GM18498 (cell line): ENCODE data around the gene DENND4B.

Experiments
- ATAC-seq: cut with Tn5 transposase; IDR thresholded peaks from one replicate; pipeline ENCODE4 v1.9.1; 2021; ENCODE audit warnings: mild to moderate bottlenecking, moderate library complexity; ENCODE audit not compliant: unreplicated experiment

DENND4B gene

DNA sequence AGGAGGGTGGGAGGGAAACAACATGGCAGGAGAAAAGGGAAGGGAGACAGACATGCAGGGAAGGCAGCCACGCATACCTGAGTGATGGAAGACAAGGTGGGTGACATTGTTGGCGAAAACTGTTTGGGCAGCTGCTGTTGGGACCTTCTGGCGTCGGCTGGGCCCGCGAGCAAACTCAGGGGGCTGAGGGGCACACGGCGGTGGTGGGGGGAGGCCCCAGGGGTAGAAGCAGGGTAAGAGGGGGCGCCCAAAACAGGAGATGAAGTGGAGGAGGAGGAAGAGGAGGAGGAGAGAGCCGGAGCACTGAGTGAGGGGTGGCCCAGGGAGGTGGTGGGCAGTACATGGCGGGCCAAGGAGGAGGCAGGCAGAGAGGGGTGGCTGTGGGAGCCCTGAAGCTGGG lies 4.7 kb upstream of the DENND4B start:
- no peak for ATAC-seq

DNA sequence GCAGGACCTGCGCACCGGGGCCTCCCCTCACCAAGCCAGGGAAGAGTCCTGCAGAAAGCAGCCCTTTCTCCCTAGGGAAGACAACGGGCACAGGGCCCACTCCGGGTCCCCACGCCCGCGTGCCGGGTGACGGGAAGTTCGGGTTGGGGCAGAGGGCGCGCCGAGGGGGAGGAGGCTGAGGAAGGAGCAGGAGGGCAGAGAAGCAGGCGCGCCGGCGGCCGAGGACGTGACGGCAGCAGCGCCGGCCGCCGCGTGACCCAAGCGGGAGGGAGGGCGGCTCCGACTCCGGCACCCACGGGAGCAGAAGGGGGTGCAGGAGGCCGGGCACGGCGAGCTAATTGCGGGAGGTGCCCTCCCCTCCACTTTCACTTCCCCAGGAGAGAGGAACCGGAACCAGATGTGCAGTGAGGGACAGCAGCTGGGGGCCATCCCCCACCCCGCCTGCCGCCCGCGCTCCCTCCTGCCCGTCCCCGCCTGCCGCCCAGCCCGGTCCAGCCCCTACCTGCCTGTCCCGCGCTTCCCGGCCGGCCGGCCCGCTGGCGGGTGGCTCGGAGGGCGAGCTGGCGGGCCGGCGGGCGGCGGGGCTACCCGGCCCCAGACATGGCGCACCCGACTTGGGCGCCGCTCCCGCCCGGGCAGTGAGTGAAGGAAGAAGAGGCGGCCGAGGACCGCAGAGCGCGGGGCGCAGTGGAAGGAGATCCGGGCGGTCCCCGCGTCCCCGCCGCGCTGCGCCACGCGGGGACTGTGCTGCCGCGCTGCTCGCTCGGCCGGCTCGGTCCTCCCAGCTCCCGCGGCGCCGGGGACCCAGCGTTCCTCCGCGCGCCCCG lies 510 bp downstream of the DENND4B start:
- ATAC-seq, result peak; percentile 70

DNA sequence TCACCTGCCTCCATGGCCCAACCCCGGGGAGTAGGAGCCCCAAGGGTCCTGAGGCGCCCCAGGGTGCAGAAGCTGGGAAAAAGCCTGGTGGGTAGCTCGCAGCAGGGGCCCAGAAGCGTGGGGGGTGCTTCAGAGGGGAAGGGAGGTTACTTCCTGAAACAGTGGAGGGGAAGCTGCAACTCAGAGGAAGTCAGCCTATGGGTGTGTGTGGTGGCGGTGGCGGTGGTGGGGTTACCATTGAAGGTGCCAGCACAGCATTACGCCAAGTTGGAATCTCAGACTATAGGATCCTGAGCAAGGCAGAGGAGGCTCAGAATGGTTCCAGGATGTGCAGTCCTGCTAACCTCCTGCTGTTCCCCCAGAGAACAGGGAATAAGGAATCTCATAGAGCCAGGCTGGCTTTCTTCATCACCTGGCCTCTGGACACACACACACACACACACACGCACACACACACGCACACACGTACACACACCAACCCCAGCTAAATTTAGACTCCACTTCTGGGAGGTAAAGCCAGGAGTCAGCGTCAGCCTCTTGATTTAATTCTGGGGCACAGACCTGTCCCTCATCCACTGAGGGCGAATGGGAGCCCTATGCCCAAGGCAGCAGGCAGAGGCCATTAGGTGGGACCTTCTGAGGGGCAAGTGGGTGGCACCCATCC lies 1.3 kb downstream of the DENND4B start:
- ATAC-seq, result peak; percentile 24

DNA sequence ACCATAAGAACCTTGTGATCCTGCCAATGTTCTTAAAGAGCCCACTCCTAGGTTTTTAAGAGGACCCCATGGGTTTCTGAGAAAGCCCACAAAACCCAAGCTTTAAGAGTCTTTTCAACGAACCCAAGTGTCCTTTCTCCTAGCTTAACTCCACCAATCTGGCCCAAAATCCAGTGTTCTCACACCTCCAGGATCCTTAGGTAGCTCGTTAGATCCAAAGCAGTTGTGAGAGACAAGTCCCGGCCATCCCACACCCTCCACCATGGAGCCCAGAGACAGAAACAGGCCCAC lies 1.7 kb downstream of the DENND4B start:
- ATAC-seq, result no peak

DNA sequence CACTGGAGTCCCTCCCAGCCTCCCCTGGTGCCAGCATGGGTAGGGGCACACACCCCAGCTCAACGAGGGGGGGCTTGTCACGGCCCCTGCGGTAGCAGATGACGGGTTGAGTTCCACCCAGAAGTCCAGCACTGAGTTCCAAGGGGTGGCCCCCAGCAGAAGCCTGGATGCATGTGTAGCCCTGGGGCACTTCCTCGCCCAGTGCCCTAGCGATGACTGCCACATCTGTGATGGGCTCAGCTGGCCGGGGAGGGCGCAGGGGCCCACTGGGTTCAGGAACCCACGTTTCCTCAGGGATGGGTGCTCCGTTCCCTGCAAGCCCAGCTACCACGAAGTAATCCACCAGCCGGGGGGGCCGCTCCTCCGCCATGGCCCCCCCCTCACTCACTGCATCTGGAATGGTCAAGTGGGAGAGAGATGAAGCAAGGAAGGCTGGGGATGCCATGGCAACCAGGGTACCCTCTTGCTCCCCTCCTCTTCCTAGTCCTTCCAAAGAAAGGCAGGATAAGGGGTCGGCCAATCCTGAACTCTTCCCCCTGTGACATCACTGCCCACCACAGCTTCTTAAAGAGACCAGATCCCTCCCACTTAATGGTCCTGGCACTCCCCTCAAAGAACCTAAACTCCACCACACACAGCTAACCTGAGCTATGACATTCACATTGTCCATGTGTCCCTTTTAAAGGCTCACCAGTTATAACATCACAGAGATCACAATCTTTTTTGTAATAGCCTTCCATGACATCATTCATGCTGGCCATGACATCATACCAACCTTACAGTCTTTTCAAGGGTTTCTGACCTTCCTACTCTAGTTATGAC lies 2.3 kb downstream of the DENND4B start:
- no peak for ATAC-seq

DNA sequence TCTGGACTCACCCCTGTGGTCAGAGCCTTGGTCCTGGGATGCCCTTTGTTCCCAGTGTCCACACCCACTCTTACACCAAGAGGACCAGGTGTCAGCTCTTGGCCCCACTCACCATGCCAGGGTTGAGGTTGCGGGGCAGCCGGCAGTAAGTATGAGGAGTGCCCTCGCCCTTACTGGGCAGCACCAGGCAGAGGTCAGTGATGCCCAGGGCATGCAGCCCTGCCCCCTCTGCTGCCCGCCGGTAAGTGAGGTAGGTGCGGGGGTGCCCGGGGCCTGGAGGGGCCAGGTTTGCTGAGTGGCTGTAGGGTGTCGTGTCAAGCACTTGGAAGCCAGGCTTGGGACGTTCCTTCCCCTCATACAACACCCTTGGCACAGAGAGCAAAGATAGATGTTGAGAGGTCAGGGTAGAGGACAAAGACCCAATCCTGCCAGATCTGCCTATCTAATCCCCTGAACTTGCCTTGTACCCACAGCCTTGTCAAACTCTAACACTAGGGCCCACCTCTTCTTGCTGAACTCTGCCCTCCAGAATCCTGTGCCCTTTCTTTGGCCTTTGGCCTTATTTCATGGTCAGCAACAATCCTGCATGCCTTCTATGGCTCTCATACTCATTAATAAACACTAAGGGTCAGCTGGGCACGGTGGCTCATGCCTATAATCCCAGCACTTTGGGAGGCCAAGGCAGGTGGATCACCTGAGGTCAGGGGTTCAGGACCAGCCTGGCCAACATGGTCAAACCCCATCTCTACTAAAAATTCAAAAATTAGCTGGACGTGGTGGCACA lies 3.6 kb downstream of the DENND4B start:
- ATAC-seq, result no peak

DNA sequence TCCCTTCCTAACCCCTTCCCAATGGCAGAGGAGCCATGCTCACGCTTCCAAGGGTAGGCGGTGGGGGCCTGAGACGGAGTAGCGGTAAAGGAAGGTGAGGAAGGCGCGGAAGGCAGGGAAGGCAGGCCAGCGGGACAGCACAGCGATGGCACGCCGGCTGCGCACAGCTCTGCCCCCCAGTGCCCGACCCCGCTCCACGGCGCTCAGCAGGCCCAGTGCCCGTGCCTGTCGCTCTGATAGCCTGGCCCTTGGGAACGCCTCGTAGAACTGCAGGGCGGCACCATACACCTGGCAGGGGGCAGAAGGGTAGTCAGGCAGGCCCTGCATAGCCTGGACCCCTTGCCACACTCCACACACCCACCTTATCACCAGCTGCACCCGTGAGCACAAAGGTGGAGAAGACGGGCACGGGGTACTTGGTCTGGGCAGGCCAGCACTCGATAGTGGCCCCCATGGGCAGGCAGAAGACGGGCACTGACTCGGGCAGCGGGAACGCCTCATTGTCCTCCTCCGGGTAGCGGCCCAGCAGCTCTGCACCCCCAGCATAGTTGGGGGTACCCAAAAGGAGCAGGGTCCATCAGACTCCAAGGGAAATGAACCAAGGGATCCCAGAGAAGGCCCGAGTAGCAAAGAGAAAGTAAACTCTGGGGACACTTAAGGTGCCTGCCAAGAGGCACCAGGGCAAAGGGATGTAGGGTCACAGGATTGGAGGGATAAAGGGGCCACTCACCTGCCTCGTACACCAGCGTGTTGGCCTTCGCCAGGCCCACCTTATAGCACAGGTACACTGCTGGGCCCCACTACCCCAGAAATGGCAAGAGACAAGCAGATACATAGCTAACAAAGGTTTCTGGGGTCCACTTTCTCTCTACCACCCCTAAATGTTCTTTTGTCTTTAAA lies 4.4 kb downstream of the DENND4B start:
- ATAC-seq, result no peak

DNA sequence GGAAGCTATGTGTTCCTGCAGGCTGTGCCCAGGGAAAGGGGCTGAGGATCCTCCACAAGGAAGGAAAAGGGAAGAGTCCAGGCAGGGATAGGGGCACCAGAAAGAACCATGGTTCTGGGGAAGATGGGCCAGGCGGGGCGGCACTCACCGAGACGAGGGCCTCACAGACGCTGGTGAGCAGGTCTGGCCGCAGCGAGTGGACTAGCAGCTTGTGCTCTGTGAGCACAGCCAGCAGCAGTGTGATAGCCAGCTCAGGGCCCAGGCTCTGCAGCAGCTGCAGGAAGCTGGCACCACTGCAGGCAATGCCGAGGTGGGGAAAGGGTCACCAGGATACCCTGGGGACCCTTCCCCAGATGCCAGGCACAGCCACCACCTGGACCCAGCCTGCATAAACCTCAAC lies 5.8 kb downstream of the DENND4B start:
- ATAC-seq, result no peak

DNA sequence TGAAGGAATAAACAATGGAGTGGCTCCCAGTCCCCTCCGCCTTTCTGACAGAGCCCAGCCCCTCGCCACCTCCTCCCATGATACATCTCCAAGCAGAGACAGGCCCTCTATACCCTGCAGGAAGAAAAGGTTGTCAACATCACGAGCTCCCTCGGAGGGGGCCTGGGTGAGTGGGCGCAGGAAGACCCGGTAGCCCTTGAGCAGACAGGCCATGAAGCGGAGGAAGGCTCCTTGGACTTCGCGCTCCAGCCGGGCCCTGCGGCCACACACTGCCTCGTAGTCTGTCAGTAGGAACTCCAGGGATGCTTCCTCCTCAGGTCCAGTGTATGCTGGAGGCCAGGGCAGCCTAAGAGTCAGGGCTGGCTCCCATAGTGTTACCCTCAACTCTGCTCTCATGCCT lies 7.0 kb downstream of the DENND4B start:
- no peak for ATAC-seq

DNA sequence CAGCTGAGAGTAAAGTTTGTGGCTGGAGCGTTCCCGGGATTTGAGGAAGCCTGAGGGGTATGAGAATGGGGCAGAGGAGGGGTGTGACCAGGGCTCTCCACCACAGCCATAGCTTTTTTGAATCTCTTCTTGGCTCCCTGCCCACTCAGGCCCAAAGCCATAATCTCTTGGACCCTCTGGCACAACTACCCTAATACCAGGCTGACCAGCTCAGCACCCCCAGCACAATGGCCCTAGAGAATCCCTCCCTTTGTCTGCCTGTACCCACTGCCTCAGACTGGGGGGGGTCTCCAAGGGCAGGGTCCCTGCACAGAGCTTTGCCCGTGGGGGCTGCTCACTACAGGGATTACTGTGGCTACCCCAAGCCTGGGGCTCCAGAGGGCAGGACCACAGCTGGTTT lies 7.5 kb downstream of the DENND4B start:
- no peak for ATAC-seq

DNA sequence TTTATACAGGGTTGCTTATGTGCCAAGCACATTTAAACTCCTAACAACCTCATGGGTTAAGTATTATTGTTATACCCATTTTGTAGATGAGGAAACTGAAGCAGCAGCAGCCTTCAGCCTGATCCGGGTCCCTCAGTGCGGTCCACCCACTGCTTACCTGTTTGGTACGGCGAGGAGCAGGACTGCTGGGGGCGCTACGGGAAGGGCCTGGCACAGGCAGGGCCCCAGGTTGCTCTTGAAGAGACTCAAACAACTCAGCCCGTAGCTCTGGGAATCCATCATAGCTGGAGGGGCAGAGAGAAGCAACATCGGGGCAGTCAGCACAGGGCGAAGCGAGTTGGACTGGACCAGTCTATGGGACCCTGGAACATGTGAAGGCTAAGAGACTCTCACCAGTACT lies 9.2 kb downstream of the DENND4B start:
- no peak for ATAC-seq

DNA sequence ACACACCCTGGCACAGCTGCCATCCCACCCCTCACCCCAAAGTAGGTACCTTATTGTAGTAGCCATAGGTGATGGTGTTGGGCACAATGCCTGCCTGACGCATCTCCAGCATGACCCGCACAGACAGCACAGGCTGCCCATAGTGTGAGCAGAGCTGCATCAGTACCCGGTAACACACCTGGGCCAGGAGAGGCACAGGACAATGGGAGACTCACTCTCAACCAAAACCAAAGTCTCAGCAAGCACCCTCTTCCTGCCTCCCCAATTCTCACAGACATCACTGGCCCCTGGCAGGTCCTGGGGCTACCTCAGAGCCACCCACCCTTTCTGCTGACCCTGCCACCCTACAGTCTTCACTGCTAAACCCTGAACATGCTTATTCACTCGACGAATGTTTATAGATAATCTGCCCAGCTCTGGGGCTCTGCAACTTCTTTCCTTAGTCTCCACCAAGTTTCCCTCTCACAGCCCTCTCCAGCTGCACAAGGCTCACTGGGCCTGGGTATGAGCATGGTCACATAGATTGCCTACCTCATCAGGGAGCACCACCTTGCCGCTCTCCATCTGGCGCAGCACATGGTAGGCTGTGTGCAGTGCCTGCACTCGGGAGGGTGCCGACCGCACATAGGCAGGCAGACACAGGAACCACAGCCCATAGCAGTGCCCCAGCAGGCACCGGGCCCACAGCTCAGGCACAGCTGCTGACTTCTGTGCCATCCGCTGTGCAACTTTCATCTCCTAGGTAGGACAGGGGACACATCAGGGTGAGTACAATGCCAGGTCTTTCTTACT lies 10.3 kb downstream of the DENND4B start:
- ATAC-seq, result no peak

DNA sequence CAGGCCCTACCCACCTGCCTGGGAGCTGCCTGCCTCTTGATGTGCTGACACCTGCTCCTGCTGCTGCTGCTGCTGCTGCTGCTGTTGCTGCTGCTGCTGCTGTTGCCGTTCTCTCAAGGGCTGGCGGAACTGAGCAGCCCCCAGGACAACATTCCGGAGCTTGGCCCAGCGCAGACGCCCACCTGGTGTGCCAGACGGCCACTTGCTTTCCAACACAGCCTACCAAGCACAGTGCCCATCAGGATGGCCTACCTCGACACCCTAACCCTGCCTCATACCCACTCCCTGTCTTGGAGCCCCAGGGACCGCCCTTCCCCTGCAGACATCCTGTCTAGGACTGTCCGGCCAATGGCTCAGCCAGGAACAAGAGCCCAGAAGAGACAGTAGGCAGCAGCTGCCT lies 11.8 kb downstream of the DENND4B start:
- ATAC-seq, result no peak

DNA sequence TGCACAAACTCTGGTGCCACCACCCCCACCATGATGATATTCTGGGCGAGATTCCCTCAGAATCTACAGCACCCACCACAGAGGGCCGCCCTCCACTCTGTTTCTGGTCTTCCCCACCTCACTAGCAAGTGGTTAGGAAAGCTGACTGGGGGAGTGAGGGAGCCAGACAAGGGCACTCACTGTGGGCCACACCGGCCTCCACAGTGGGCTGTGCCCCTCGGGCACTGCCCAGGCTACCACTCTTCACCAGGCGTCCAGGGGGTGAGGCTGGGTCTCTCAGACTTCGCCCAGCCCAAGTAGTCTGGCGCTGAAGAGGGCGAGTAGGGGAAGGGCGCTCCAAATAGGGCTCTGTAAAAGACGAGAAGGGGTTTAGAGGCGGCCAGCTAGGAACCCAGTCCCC lies 12.6 kb downstream of the DENND4B start:
- no peak for ATAC-seq

DNA sequence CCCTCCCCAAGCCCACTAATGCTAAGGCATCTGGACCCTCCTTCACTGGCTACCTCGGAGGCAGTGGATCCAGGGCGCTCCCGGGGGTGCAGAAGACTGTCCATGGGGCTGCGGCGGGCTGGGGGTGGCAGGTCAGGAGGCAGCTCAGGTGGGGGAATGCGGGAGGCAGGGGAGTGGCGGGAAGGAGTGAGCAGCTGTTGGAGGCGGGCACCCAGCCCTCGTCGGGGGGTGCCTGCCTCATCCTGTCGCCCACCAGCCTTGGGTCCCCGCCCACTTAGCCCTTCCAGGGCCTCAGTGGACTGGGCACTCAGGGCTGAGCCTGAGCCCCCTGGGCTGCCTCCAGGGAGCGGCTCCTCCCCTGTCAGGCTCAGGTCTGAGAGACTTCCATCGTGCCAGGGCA lies 13.1 kb downstream of the DENND4B start:
- no peak for ATAC-seq

DNA sequence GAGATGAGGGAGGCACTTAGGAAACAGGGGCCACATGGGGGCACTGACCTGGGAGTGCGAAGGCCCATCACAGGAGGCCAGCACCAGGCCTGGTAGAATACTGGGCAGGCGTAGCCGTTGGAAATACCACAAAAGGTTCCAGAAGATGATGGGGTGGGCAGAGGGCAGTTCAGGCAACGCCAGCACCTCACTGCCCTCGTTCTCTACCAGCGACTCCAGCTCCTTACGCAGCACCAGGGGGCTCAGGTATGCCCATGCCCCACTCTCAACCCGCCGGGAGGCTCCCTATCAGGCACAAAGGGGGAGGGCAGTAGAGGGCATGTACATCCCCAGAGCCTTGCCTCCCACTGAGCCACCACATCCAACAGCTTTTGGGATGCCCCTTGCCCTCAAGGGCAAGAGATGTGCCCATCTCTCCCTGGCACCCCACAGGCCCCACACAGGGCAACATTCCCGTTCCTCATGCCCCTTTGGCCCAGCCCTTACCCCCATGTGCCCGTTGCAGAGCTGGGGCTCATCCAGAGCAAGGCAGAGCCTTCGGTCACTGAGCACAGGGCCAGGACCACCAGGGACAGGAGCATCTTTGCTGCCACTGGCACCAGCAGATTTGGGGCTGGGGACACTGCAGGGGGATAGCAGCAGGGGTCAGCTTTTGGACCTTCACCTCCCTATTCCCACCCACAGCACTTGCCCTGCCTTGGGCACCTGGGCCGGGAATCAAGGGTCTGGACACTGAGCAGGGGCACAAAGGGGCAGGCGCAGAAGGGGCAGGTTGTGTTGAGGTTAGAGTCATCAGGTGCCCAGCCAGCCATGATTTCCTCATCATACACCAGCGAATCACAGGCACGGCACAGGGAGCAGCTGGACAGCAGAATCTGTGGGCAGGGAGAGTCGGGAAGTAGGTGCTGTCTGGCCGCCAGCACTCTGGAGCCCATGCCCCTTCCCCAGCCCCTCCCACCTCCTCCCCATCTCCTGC lies 14.1 kb downstream of the DENND4B start:
- no peak for ATAC-seq

DNA sequence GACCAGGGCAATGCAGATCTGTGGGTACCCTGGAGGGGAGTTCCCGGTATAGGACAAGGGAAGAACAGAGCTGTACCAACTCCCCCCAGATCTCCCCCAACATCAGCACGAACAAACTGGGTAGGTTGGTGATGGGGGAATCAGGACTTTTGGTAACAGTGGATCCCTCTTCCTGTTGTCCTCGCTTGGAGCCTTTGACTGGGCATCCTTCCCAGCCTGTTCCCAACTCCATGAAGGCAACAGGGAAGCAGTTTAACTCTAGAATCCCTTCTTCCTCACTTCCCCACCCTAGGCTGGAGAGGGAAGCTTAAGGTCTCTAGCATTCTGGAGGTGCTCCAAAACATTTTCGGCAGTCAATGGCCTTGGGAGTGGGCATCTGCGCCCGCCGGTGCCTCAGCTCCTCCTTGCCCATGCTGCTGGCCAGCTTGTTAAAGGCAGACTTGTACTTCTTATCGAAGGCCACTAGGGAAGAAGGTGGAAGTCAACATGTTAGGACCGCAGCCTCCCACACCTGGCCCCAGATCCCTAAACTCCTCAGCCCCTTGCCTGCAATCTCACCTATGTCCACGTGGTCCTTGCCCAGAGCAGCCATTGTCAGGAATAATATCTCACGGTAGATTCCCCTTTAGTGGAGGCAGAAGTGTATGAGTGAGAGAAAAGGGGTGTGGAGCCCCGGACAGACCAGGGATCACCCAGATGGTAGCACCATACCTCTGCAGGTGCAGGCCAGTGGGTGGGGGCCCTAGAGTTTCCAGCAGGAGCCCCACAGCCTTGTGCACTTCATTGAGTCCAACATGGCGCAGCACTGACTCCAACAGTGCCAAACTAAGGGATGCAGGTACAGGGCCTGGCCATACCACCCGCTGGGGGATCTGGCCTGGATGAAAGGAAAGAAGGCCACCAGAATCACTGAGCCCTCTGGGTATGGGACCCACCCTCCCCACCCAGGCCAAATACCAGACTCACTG lies 16.3 kb downstream of the DENND4B start:
- ATAC-seq, result no peak
